Measurements from ENCODE around the gene FAU.
A peak's percentile ranks its signal among the peaks of the same experiment; 100 is the strongest.
"Not testable (repeated sequence)": the region's sequence is repeated elsewhere in the genome, so short reads cannot be mapped to it uniquely, and the experiment has no call there.

FAU gene

DNA sequence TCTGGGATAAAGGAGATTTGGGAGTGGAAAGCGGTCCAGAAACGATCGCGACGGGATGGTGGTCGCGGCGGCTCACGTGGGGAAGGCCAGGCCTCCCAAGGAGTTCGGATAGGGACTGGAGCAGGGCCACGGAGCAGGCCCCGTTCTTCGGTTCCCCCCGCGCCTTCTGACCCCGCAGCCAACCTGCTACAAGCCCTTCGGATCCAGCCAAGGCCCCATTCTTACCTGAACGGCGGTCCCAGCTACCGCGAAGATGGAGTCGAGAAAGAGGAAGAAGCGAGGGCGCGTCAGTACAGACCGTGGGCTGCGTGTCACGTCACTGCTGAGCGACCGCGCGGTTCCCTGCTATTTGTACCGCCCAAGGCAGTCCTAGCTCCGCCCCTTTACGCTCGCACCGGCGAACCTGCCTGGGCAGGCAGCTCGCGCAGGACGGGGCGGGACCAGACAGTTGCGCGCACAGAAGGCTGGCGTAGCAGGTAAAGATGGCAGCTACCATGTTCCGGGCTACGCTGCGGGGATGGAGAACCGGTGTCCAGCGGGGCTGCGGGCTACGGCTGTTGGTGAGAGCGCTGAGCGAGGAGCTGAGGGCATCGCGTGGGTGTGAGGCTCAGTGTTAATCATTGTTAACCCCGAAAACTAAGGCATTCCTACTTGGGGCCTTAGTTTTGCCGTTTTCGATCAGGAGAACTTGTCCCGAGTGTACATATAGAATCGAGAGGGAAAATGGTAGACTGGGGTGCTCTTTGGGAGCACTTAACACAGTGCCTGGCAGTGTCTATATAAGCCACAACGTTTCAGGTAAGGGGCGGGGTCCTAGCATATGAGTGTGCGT lies at the start of gene FAU, which contains the start of gene MRPL49:
FAU (minus strand) TSS at position 270 of the 832 bp plus-strand sequence. CDS start 321 bp downstream, outside the sequence.
MRPL49 (plus strand) TSS at position 457 of the 832 bp plus-strand sequence; CDS start at position 483, 26 bp downstream.
- peak; percentile 93 for DNase-seq (ENCODE audit: low read depth)

DNA sequence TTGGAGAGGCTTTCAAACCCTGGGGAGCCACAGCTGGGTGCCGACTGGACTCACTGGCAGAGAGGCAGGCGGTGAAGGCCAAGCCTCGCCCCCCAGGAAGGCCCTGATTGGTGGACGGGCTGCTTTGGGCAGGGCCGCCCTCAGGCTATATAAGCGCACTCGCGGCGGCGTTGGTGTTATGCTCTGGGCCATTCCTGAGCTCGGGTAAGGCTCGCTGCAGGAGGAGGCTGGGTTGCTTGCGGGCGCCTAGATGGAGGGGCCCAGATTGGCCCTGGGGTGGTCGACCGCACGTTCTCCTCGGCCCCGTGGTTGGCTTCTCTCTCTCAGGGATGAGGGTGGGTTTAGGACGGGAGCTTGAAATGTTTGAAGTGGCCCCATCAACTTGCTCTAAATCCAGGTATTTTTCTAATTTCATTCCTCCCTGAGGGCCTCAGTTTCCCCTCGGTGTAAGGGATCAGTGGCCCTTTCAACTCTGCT lies 48.2 kb upstream of the FAU start, which contains the start of gene SPDYC:
SPDYC (plus strand) TSS at position 176 of the 477 bp plus-strand sequence. CDS start 1,125 bp downstream, outside the sequence.
- no peak for DNase-seq (ENCODE audit: low read depth)

- DNase-seq (ENCODE audit: low read depth): no peak
These were observed 47.3 kb upstream of the FAU start for GRCh38 chr11:65169164-65169641.

DNA sequence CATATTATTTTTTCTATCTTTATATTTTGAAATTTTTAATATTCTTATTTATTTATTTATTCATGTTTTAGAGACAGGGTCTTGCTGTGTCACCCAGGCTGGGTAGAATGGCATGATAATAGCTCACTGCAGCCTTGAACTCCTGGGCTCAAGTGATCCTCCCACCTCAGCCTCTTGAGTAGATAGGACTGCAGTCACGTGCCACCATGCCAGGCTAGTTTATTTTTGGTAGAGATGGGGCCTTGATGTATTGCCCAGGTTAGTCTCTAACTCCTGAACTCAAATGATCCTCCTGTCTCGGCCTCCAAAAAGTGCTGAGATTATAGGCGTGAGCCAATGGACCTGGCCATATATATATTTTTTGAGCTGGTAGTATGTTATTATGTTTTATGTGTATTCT lies 45.7 kb upstream of the FAU start:
- no peak for DNase-seq (ENCODE audit: low read depth)

DNA sequence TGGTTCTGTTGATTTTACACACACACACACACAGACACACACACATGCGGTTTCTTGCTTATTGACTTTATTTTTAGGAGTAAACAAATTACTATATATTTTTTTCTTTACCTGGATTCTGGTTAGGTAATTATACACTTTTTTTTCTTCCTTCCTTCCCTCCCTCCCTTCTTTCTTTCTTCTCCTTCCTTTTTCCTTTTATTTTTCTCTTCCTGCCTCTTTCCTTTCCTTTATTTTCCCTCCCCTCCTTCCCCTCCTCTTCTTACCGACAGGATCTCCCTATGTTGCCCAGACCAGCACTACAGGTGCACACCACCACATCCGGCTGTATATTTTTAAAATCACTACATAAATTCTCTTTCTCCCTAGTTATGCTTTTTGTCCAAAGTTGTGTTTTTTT lies 45.0 kb upstream of the FAU start:
- DNase-seq (ENCODE audit: low read depth): no peak

- DNase-seq (ENCODE audit: low read depth): no peak
These were observed 43.7 kb upstream of the FAU start for GRCh38 chr11:65165410-65166317.

- no peak for DNase-seq (ENCODE audit: low read depth)
These were observed 41.8 kb upstream of the FAU start for GRCh38 chr11:65163684-65164083.

- no peak for DNase-seq (ENCODE audit: low read depth)
These were observed 38.7 kb upstream of the FAU start for GRCh38 chr11:65160643-65161042.

DNA sequence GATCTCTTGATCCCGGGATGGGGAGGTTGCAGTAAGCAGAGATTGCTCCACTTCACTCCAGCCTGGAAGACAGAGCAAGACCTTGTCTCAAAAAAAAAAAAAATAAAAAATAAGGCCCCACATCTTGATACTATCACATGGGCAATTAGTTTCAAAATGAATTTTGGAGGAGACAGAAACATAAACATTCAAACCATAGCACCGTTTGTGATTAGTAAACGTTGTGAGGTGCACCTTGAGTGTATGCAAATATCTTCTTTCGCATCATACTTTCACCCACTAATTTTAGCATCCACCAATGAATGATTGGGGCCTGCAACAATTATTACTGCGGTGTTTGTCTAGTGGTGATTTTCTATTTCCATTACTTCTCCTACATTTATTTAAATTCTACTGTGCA lies 37.1 kb upstream of the FAU start:
- no peak for DNase-seq (ENCODE audit: low read depth)

- no peak for DNase-seq (ENCODE audit: low read depth)
These were observed 35.4 kb upstream of the FAU start for GRCh38 chr11:65157336-65157735.

GRCh38 chr11:65156926-65157325 lies 35.0 kb upstream of the FAU start:
- DNase-seq (ENCODE audit: low read depth): no peak

DNA sequence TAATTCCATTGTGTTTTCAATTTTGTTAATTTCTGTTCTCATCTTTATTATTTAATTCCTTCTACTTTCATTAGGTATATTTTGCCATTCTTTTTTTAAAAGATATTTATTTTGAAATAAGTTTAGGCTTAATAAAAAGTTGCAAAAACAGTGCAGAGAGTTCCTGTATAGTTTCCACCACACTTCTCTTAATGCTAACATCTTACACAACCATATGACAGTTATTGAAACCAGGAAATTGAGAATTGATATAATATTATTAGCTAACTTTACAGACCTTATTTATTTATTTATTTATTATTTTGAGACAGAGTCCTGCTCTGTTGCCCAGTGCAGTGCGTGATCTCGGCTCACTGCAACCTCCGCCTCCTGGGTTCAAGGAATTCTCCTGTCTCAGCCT lies 34.3 kb upstream of the FAU start:
- DNase-seq (ENCODE audit: low read depth): no peak

GRCh38 chr11:65152122-65152521 lies 30.2 kb upstream of the FAU start:
- DNase-seq (ENCODE audit: low read depth): no peak

GRCh38 chr11:65151331-65151899 lies 29.5 kb upstream of the FAU start:
- no peak for DNase-seq (ENCODE audit: low read depth)

DNA sequence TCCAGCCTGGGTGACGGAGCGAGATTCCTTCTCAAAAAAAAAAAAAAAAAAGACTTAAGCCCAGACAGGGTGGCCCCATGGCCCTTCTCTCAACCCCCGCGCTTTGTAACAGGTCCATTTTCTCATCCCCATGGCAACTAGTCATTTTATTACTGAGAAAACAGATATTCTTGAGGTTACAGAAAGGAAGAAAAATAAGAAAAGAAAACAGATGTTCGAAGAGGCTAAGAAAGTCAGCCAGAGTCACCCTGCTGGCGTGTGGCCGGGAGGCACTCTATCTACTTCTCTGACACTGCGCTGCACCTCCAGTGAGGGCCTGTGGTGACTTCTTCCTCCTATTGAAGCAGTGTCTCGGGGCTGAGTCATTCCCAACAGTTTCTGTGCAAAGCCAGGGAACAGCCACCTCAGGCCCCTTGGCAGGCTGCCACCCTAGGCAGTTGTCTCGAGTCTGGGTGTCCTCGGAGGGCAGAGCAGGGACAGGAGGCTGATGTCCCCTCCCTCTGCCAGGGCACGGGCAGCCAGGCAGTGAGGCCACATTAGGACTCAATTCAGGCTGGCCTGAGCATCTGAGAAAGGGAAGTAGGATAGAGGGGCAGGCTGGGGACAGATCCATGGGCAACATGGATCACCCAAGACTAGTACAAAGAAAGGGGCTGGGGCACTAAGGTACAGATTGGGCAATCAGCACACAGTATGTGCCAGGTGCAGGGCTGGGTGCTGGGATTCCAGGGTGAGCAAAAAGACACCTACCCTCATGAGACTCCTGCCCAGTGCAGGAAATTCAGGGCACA lies 28.8 kb upstream of the FAU start:
- peak; percentile 60 for DNase-seq (ENCODE audit: low read depth)

- not testable (repeated sequence) for DNase-seq (ENCODE audit: low read depth)
These were observed 28.2 kb upstream of the FAU start for GRCh38 chr11:65150131-65150508.

- no peak for DNase-seq (ENCODE audit: low read depth)
These were observed 26.7 kb upstream of the FAU start for GRCh38 chr11:65148657-65149056.

DNA sequence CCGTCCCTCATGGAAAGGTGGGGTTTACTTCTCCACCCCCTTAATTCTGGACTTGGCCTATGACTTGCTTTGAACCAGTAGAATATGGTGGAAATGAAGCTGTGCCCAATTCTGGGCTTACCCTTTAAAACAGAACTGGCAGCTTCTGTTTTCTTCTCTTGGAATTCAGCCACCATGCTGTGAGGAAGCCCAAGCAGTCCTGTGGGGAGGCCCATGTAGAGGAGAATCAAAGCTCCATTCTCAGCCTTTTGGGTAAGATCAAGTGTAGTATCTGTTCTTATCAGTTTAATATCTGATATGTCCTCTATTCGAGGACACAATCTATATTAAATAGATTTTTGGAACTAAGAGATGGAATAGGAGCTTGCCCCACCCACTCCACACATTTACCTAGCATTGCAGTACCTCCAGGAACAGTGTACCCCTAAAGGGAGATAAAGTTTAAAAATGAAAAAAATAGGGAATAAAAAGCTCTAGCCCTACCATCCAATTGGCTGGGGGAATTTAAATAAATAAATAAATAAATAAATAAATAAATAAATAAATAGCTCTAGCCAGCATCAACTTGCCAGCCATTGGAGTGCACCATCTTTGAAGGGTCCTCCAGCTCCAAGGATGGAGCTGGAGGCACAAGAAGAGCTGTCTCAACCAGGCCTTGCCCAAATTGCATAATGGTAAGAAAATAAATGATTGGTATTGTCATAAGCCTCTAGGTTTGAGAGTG lies 25.6 kb upstream of the FAU start:
- no peak for DNase-seq (ENCODE audit: low read depth)

GRCh38 chr11:65141896-65142494 lies 20.1 kb upstream of the FAU start:
- DNase-seq (ENCODE audit: low read depth): no peak

DNA sequence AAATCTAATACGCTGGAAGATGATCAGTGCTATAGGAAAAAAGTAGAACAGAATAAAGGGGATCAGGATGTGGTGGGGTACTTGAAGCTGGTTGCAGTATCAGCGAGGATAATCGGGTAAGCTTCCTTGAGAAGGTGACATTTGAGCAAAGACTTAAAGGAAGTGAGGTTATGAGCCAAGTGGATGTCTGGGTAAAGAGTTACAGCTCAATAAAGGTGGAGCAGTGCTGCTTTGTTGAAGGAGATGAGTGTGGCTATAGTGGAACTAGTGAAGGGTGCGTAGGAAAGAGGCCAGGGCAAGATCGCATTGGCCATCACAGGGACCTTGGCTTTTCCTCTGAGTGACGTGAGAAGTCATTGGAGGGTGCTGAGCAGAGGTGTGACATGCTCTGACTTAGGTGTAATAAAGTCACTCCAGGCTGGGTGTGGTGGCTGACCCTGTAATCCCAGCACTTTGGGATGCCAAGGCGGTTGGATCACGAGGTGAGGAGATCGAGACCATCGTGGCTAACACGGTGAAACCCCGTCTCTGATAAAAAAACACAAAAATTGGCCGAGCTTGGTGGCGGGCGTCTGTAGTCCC lies 14.7 kb upstream of the FAU start:
- no peak for DNase-seq (ENCODE audit: low read depth)

Data from fibroblast of gingiva (primary cell).